Gastrocnemius medialis (tissue), 4 donors: ENCODE data around the gene CPA4. TPM values are rescaled to one million over a fixed set of nuclear protein-coding genes. Genes with fewer than 3 reads are reported as not detected.
"Not testable (repeated sequence)": the region's sequence is repeated elsewhere in the genome, so short reads cannot be mapped to it uniquely, and the experiment has no call there.

Experiments used
- ATAC-seq, 2 donors: fragments of 150-250 bp; one replicate each; pipeline ENCODE4 v1.9.1; 2016
- DNase-seq, 2 donors: peaks; one replicate each; pipeline ENCODE4 v3.0.0-alpha.2; 2019
- H3K27ac ChIP-seq, 4 donors: fragments of 200-600 bp; sonication (generic); 1 replicate in 1 of 4; 2 replicates in 3 of 4; pipeline ENCODE4 v1.5.1; 2016 to 2018; ENCODE audit warnings: mild to moderate bottlenecking in 2 of 4, moderate library complexity in 1 of 4
- H3K27me3 ChIP-seq, 3 donors: fragments of 200-600 bp; sonication (generic) in 2 of 3; 1 replicate in 1 of 3; 2 replicates in 2 of 3; pipeline versions ENCODE4 v1.5.1 to v1.6.0; 2016 to 2019; ENCODE audit warnings: mild to moderate bottlenecking in 1 of 3, moderate library complexity in 1 of 3
- H3K36me3 ChIP-seq, 2 donors: fragments of 200-600 bp; sonication (generic) in 1 of 2; one replicate each; pipeline ENCODE4 v1.5.1; 2017 to 2018
- H3K4me1 ChIP-seq, 2 donors: fragments of 200-600 bp; sonication (generic) in 1 of 2; one replicate each; pipeline ENCODE4 v1.5.1; 2016 to 2017; ENCODE audit warnings: mild to moderate bottlenecking in 2 of 2
- H3K4me3 ChIP-seq, 4 donors: fragments of 200-600 bp; sonication (generic) in 3 of 4; 1 replicate in 1 of 4; 2 replicates in 3 of 4; pipeline ENCODE4 v1.5.1; 2016 to 2019; ENCODE audit warnings: mild to moderate bottlenecking in 2 of 4
- H3K9me3 ChIP-seq, 3 donors: fragments of 200-600 bp; sonication (generic) in 2 of 3; 1 replicate in 1 of 3; 2 replicates in 2 of 3; pipeline ENCODE4 v1.5.1; 2016 to 2019
- CTCF ChIP-seq, 5 experiments: fragments of 450-650 bp in 3 of 5; fragments of 200-600 bp in 2 of 5; sonication (generic) in 2 of 5; IDR thresholded peaks in 4 of 5; conservative IDR thresholded peaks in 1 of 5; 1 replicate in 4 of 5; 2 replicates in 1 of 5; pipeline ENCODE4 v1.5.1; 2016 to 2019; ENCODE audit warnings: antibody characterized with exemption in 5 of 5, mild to moderate bottlenecking in 3 of 5, moderate library complexity in 3 of 5
- POLR2A ChIP-seq, 2 donors: fragments of 450-650 bp; IDR thresholded peaks; one replicate each; pipeline ENCODE4 v1.6.1; 2017; ENCODE audit warnings: antibody characterized with exemption in 2 of 2, mild to moderate bottlenecking in 2 of 2, moderate library complexity in 2 of 2
- in situ Hi-C, 4 donors: fragments of 200-750 bp; cut with MboI; loops; one replicate each; pipeline versions ENCODE4 v1.15.0 to v1.8.0; 2017; ENCODE audit warnings: low sequenced_read_pairs in 4 of 4
- intact Hi-C: fragments of 100-400 bp; cut with DNase I; formaldehyde crosslinking; loops from one replicate; pipeline ENCODE4 v1.15.1; 2023; ENCODE audit warnings: low total_unique reads
- total RNA-seq, 4 donors: library from RNA; depleted of rRNA; stranded (reverse); fragments of >200 nt; gene quantifications; one replicate each; pipeline versions ENCODE4 v1.1.0 to v1.2.3, GENCODE V29; 2016

CPA4 gene
- not detected for total RNA-seq

GRCh38 chr7:130292682-130293257 is at the start of gene CPA4:
TSS of gene CPA4 (plus strand) at chr7:130293161. CDS start at chr7:130293181, 20 bp downstream.
- Histone ChIP-seq H3K27ac (no peak within 1 kb of the TSS), H3K36me3 (no peaks in the 10 kb centered on the region), H3K4me1 (no peaks in the 10 kb centered on the region), H3K9me3 (no peaks in the 10 kb centered on the region), H3K27me3 (no peaks in the 10 kb centered on the region), H3K4me3 (no peak within 1 kb of the TSS)
- intact Hi-C loops (no loop called here), in situ Hi-C loops (no loop called here)
- peak; percentile 8 to 29 for DNase-seq
- peak; percentile 82 to 90 for ATAC-seq
- no peak for TF ChIP-seq POLR2A (IDR thresholded peaks at IDR 0.05)
- TF ChIP-seq CTCF (IDR thresholded peaks at IDR 0.05 in 4 of 5, conservative IDR thresholded peaks at IDR 0.05 in 1 of 5): no peak

- not testable (repeated sequence) for H3K4me1 ChIP-seq, DNase-seq, H3K27ac ChIP-seq, H3K27me3 ChIP-seq, H3K36me3 ChIP-seq, H3K9me3 ChIP-seq, H3K4me3 ChIP-seq, ATAC-seq
- intact Hi-C loops: loop anchor here (2.0 kb wide), 1 partner anchor 589 kb away; no protein-coding TSS in a partner anchor
- in situ Hi-C loops: loop anchor here in 3 of 4 donors (25.0 kb wide), 2 partner anchors 469 to 519 kb away; no protein-coding TSS in a partner anchor
Observed at GRCh38 chr7:130243486-130243885, 49.5 kb upstream of the CPA4 start.

DNA sequence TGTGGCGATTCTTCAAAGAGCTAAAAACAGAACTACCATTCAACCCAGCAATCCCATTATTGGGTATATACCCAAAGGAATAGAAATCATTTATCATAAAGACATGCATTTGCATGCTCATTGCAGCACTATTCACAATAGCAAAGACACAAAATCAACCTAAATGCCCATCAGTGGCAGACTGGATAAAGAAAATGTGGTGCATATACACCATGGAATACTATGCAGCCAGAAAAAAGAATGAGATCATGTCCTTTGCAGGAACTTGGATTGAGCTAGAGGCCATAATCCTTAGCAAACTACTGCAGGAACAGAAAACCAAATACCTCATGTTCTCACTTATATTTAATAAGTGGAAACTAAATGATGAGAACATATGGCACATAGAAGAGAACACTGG is 46.5 kb upstream of the CPA4 start:
- intact Hi-C loops, H3K4me3 ChIP-seq, H3K36me3 ChIP-seq, H3K4me1 ChIP-seq, H3K27me3 ChIP-seq, H3K9me3 ChIP-seq, H3K27ac ChIP-seq, DNase-seq, ATAC-seq: not testable (repeated sequence)
- in situ Hi-C loops: loop anchor here in 3 of 4 donors (25.0 kb wide), 2 partner anchors 466 to 516 kb away; no protein-coding TSS in a partner anchor

DNA sequence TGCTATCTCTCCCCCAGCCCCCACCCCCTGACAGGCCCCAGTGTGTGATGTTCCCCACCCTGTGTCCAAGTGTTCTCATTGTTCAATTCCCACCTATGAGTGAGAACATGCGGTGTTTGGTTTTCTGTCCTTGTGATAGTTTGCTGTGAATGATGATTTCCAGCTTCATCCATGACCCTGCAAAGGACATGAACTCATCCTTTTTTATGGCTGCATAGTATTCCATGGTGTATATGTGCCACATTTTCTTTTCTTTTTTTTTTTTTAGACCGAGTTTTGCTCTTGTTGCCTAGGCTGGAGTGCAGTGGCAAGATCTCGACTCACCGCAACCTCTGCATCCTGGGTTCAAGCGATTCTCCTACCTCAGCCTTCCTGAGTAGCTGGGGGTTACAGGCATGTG is 44.1 kb upstream of the CPA4 start:
- H3K4me1 ChIP-seq, H3K27me3 ChIP-seq, intact Hi-C loops, H3K9me3 ChIP-seq, DNase-seq, ATAC-seq, H3K27ac ChIP-seq, H3K4me3 ChIP-seq, H3K36me3 ChIP-seq: not testable (repeated sequence)
- in situ Hi-C loops: loop anchor here in 3 of 4 donors (25.0 kb wide), 2 partner anchors 463 to 513 kb away; no protein-coding TSS in a partner anchor

GRCh38 chr7:130249626-130250025 is 43.3 kb upstream of the CPA4 start:
- intact Hi-C loops, ATAC-seq: not testable (repeated sequence)
- in situ Hi-C loops: loop anchor here in 3 of 4 donors (25.0 kb wide), 2 partner anchors 463 to 513 kb away; no protein-coding TSS in a partner anchor

DNA sequence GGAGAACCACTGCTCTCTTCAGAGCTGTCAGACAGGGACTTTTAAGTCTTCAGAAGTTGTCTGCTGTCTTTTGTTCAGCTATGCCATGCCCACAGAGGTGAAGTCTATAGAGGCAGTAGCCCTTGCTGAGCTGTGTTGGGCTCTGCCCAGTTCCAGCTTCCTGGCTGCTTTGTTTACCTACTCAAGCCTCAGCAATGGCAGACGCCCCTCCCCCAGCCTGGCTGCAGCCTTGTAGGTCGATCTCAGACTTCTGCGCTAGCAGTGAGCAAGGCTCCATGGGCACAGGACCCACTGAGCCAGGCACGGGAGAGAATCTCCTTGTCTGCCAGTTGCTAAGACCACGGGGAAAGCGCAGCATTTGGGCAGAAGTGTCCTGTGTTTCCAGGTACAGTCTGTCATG is 38.4 kb upstream of the CPA4 start:
- H3K4me1 ChIP-seq: no peaks in the 10 kb centered on the region
- no peaks in the 10 kb centered on the region for H3K36me3 ChIP-seq
- no peak for ATAC-seq
- DNase-seq: no peak
- no peak overlapping the region for H3K27ac ChIP-seq
- intact Hi-C loops (no loop called here), in situ Hi-C loops (no loop called here)
- H3K9me3 ChIP-seq: peaks cover 0 to 4% (median 3%) of the 10 kb centered on the region in 3 donors
- H3K27me3 ChIP-seq: peaks cover 0 to 3% (median 0%) of the 10 kb centered on the region in 3 donors
- H3K4me3 ChIP-seq: no peak overlapping the region
- TF ChIP-seq CTCF (IDR thresholded peaks at IDR 0.05 in 4 of 5, conservative IDR thresholded peaks at IDR 0.05 in 1 of 5) (no peak), POLR2A (IDR thresholded peaks at IDR 0.05) (no peak)

More at GRCh38 chr7:130249626-130250025, 43.3 kb upstream of the CPA4 start:
- DNase-seq, H3K36me3 ChIP-seq, H3K4me1 ChIP-seq, H3K4me3 ChIP-seq, H3K27ac ChIP-seq, H3K27me3 ChIP-seq, H3K9me3 ChIP-seq: not testable (repeated sequence)
